K562 (cell line): ENCODE results near the gene OARD1. TPM values are rescaled to one million over a fixed set of nuclear protein-coding genes. Genes with fewer than 3 reads are reported as not detected.

Experiments used
- ATAC-seq: fragments of 200-7000 bp; cut with Tn5 transposase; 3 replicates; pipeline ENCODE4 v1.9.1; 2020; ENCODE audit warnings: moderate library complexity
- BruUV-seq: library from RNA; stranded (reverse); fragments of 400-500 nt; replicated peaks from 2 replicates; lab custom pipeline; 2021; lab: Mats Ljungman, UMichigan
- CTCF ChIA-PET: fragments of 300-600 bp; formaldehyde crosslinking; extraction: SDS; loops from one replicate; lab custom pipeline; 2021; ENCODE audit warnings: low intra/inter-chr PET ratio; lab: Yijun Ruan, JAX
- POLR2A ChIA-PET: fragments of 300-600, 350-650 bp; sonication (Branson Sonifier 250); formaldehyde crosslinking; extraction: SDS; loops from one replicate; lab custom pipeline; 2021; ENCODE audit warnings: antibody characterized with exemption, inconsistent platforms; lab: Yijun Ruan, JAX
- DNase-seq, 4 experiments: peaks; one replicate each; pipeline versions ENCODE4 v3.0.0 to v3.0.0-alpha.2; 2011 to 2018; ENCODE audit warnings: low spot score in 3 of 4, mixed read lengths in 3 of 4; ENCODE audit errors: extremely low read depth in 1 of 4
- FAIRE-seq: peaks from 2 replicates; lab custom pipeline; 2011; peaks lifted over from hg19 to GRCh38; lab: Jason Lieb, UNC
- H2AFZ ChIP-seq: 2 replicates; pipeline ENCODE4 v1.6.0; 2011; ENCODE audit warnings: low read depth, low read length, control low read depth, inconsistent platforms
- H3K27ac ChIP-seq: fragments of 200-600 bp; 3 replicates; pipeline ENCODE4 v1.8.0; 2011; ENCODE audit warnings: low read depth, mild to moderate bottlenecking, control low read depth, inconsistent platforms, low read length, moderate library complexity, mixed read lengths; ENCODE audit errors: extremely low read depth
- H3K27me3 ChIP-seq, 2 experiments: fragments of 300-600 bp in 1 of 2; 2 replicates in 1 of 2; 3 replicates in 1 of 2; pipeline versions ENCODE4 v1.6.0 to v1.8.0; 2011; ENCODE audit warnings: inconsistent platforms in 2 of 2, low read length in 2 of 2, mild to moderate bottlenecking in 1 of 2, mixed read lengths in 1 of 2, moderate library complexity in 1 of 2; ENCODE audit not compliant: control insufficient read depth in 2 of 2, insufficient read depth in 2 of 2
- H3K36me3 ChIP-seq: fragments of 300-600 bp; 3 replicates; pipeline ENCODE4 v1.8.0; 2011; ENCODE audit warnings: mild to moderate bottlenecking, low read length, inconsistent platforms; ENCODE audit not compliant: control insufficient read depth, insufficient read depth
- H3K4me1 ChIP-seq, 2 experiments: fragments of 200-600 bp in 1 of 2; replicated peaks in 1 of 2; 2 replicates in 1 of 2; 3 replicates in 1 of 2; pipeline versions ENCODE4 v1.5.1 to v1.8.0; 2011; ENCODE audit warnings: inconsistent platforms in 2 of 2, low read length in 2 of 2, mild to moderate bottlenecking in 1 of 2, mixed read lengths in 1 of 2, moderate library complexity in 1 of 2; ENCODE audit not compliant: control insufficient read depth in 2 of 2, insufficient read depth in 2 of 2
- H3K4me2 ChIP-seq: 2 replicates; pipeline ENCODE4 v1.6.1; 2011; ENCODE audit warnings: low read length, control low read depth, inconsistent platforms, mixed read lengths; ENCODE audit not compliant: insufficient read depth
- H3K4me3 ChIP-seq: fragments of 200-600 bp; sonication (generic), shearing (Covaris generic); 2 replicates; pipeline ENCODE4 v1.5.1; 2016; ENCODE audit warnings: control low read depth, inconsistent platforms
- H3K79me2 ChIP-seq: fragments of 200-600 bp; 3 replicates; pipeline ENCODE4 v1.8.0; 2011; ENCODE audit warnings: low read length, inconsistent platforms; ENCODE audit not compliant: control insufficient read depth, insufficient read depth
- H3K9ac ChIP-seq, 2 experiments: 2 replicates each; pipeline versions ENCODE4 v1.6.0 to v1.6.1; 2011; ENCODE audit warnings: low read depth in 2 of 2, low read length in 2 of 2, control low read depth in 1 of 2, inconsistent platforms in 1 of 2, mild to moderate bottlenecking in 1 of 2, mixed read lengths in 1 of 2; ENCODE audit not compliant: insufficient read depth in 1 of 2
- H3K9me1 ChIP-seq: one replicate; pipeline ENCODE4 v1.6.0; 2011; ENCODE audit warnings: inconsistent platforms, mild to moderate bottlenecking, low read length, moderate library complexity; ENCODE audit not compliant: control insufficient read depth, insufficient read depth
- H3K9me3 ChIP-seq: replicated peaks from 2 replicates; pipeline ENCODE4 v1.5.1; 2011; ENCODE audit warnings: low read depth, low read length, inconsistent platforms; ENCODE audit not compliant: control insufficient read depth, insufficient read depth
- H4K20me1 ChIP-seq: replicated peaks from 2 replicates; pipeline ENCODE4 v1.6.1; 2011; ENCODE audit warnings: low read length, inconsistent platforms, mixed read lengths; ENCODE audit not compliant: control insufficient read depth, insufficient read depth
- ATF7 ChIP-seq: fragments of 450-650 bp; IDR thresholded peaks from 2 replicates; pipeline ENCODE4 v1.7.1; 2014; ENCODE audit warnings: mild to moderate bottlenecking, moderate library complexity
- FOS ChIP-seq: IDR thresholded peaks from 3 replicates; pipeline ENCODE4 v1.6.1; 2011; ENCODE audit not compliant: insufficient read length; ENCODE audit errors: extremely low read depth
- FOXK2 ChIP-seq, 2 experiments: fragments of 450-650 bp; IDR thresholded peaks in 1 of 2; conservative IDR thresholded peaks in 1 of 2; 2 replicates each; pipeline ENCODE4 v1.6.1; 2016; ENCODE audit warnings: low read depth in 2 of 2, mild to moderate bottlenecking in 1 of 2
- FUS ChIP-seq: fragments of 200-400 bp; formaldehyde crosslinking; optimal IDR thresholded peaks from 2 replicates; pipeline ENCODE3; 2017; ENCODE audit warnings: low read depth, low read length
- GMEB1 ChIP-seq: fragments of 250-450 bp; sonication (Bioruptor Pico); IDR thresholded peaks from 2 replicates; pipeline ENCODE4 v1.4.0; 2020; ENCODE audit warnings: mild to moderate bottlenecking
- MEF2A ChIP-seq: IDR thresholded peaks from 2 replicates; pipeline ENCODE4 v1.6.1; 2011; ENCODE audit warnings: low read depth, mild to moderate bottlenecking, low read length, moderate library complexity; ENCODE audit not compliant: control insufficient read depth
- NCOA2 ChIP-seq, 2 experiments: fragments of 450-650 bp; IDR thresholded peaks; 2 replicates each; pipeline ENCODE4 v1.6.1; 2018; ENCODE audit warnings: mild to moderate bottlenecking in 2 of 2, moderate library complexity in 1 of 2; ENCODE audit not compliant: partially characterized antibody in 2 of 2
- ZBTB5 ChIP-seq: fragments of 450-650 bp; IDR thresholded peaks from 2 replicates; pipeline ENCODE4 v1.6.1; 2017; ENCODE audit warnings: antibody characterized with exemption
- ZNF584 ChIP-seq: fragments of 200-800 bp; sonication (Bioruptor generic); IDR thresholded peaks from 2 replicates; pipeline ENCODE4 v1.6.1; 2016; ENCODE audit warnings: low read depth, mild to moderate bottlenecking, missing genetic modification characterization, missing compliant biosample characterization
- ZNF589 ChIP-seq: fragments of 200-800 bp; sonication (Bioruptor generic); IDR thresholded peaks from 2 replicates; pipeline ENCODE4 v1.6.1; 2016; ENCODE audit warnings: low read depth, missing genetic modification characterization, missing compliant biosample characterization
- WGBS: fragments of 100-300 bp; shearing (Covaris generic); methylation state at CpG from one replicate; pipeline ENCODE4 v1.1.6; 2016; ENCODE audit warnings: low coverage, mixed read lengths; ENCODE audit not compliant: insufficient coverage; ENCODE audit errors: missing lambda C conversion rate; 5-methylcytosine and 5-hydroxymethylcytosine counted together
- in situ Hi-C: fragments of 300-500 bp; cut with MboI; formaldehyde crosslinking; loops from 4 replicates; pipeline ENCODE4 v1.15.0; 2018; ENCODE audit warnings: inconsistent platforms, mixed read lengths
- intact Hi-C: fragments of 100-400 bp; cut with micrococcal nuclease; formaldehyde crosslinking; loops from 2 replicates; pipeline ENCODE4 v1.14.2; 2022
- polyA plus RNA-seq, 8 experiments: library from polyadenylated mRNA; depleted of rRNA in 4 of 8; stranded (reverse) in 5 of 8; unstranded in 3 of 8; fragments of >200 nt; fragmentation: Nextera tagmentation in 2 of 8; fragmentation: Illumina TruSeq in 1 of 8; extraction: Ambion mirVana in 2 of 8; extraction: Trizol in 1 of 8; gene quantifications; 2 replicates each; pipeline versions ENCODE4 v1.2.1 to v1.2.3, GENCODE V29; 2011 to 2014; ENCODE audit warnings: inconsistent platforms in 1 of 8, missing spikeins in 1 of 8
- total RNA-seq, 7 experiments: library from RNA; depleted of rRNA in 6 of 7; stranded (reverse); fragments of >200 nt in 6 of 7; fragmentation: Illumina TruSeq in 2 of 7; extraction: Trizol in 2 of 7; gene quantifications; 2 replicates each; pipeline versions ENCODE4 v1.2.1 to v1.2.3, GENCODE V29; 2011 to 2021; ENCODE audit warnings: low replicate concordance in 1 of 7

OARD1 gene
- total and polyA plus RNA-seq, 9 of the 15 experiments (the other 6 are each of a cell fraction or from before 2014, with no cell fraction given) = 43.4 to 88.3 (median 61.1) TPM

GRCh38 chr6:41090841-41091761, 18.9 kb upstream of the OARD1 start:
- FAIRE-seq (no peak), ATAC-seq (no peak), DNase-seq (no peak)
- WGBS = 92% methylated on average over 1 of the region's 1 CpG
- no peaks in the 10 kb centered on the region for H3K9me1 ChIP-seq
- no peaks in the 10 kb centered on the region for H3K27me3 ChIP-seq
- POLR2A ChIA-PET = interaction anchor here (0.7 to 1.8 kb wide), 4 partner anchors 9 to 238 kb away, joined by 3 to 5 read pairs (median 4); no protein-coding TSS in a partner anchor
- no peaks in the 10 kb centered on the region for H3K79me2 ChIP-seq
- H3K9me3 ChIP-seq = no peaks in the 10 kb centered on the region
- no peaks in the 10 kb centered on the region for H3K4me1 ChIP-seq
- in situ Hi-C loops = no loop called here
- H3K4me2 ChIP-seq = no peak overlapping the region
- no peak overlapping the region for H3K27ac ChIP-seq
- peaks cover 87% of the 10 kb centered on the region for H3K36me3 ChIP-seq
- H4K20me1 ChIP-seq = no peaks in the 10 kb centered on the region
- BruUV-seq = no TSS peak
- no peak for TF ChIP-seq ATF7
- TF ChIP-seq ZNF589 (CRISPR knock-in tag) = no peak
- CTCF ChIA-PET = no interaction called here
- H2AFZ ChIP-seq = no peak overlapping the region
- H3K9ac ChIP-seq = no peak overlapping the region
- intact Hi-C loops = loop anchor here (5.0 kb wide), 1 partner anchor 91 kb away; no protein-coding TSS in a partner anchor
- H3K4me3 ChIP-seq = no peak overlapping the region

- Histone ChIP-seq H3K9me1 (no peaks in the 10 kb centered on the region), H3K27me3 (no peaks in the 10 kb centered on the region), H2AFZ (no peak overlapping the region), H3K79me2 (no peaks in the 10 kb centered on the region), H3K9me3 (no peaks in the 10 kb centered on the region), H3K36me3 (peaks cover 86% of the 10 kb centered on the region), H3K9ac (no peak overlapping the region), H3K27ac (no peak overlapping the region), H4K20me1 (no peaks in the 10 kb centered on the region), H3K4me2 (no peak overlapping the region), H3K4me1 (no peaks in the 10 kb centered on the region), H3K4me3 (no peak overlapping the region)
- DNase-seq (no peak), ATAC-seq (no peak), FAIRE-seq (no peak)
- ChIA-PET CTCF (no interaction called here), POLR2A (no interaction called here)
- WGBS = 96% methylated on average over 4 of the region's 4 CpGs
- in situ Hi-C loops (no loop called here), intact Hi-C loops (no loop called here)
- BruUV-seq = no TSS peak
- TF ChIP-seq FOXK2 (conservative IDR thresholded peaks at IDR 0.05 in 1 of 2, IDR thresholded peaks at IDR 0.05 in 1 of 2; ENCODE audit: low read depth in 2 of 2) = no peak
- no peak for TF ChIP-seq ZBTB5
- no peak for TF ChIP-seq MEF2A
- no peak for TF ChIP-seq FOS
- no peak for TF ChIP-seq GMEB1 (CRISPR knock-in tag)
- TF ChIP-seq ZNF584 (CRISPR knock-in tag) = no peak
- no peak for TF ChIP-seq NCOA2 (IDR thresholded peaks at IDR 0.05; ENCODE audit: partially characterized antibody in 2 of 2)
- no peak for TF ChIP-seq FUS
These were observed 16.3 kb upstream of the OARD1 start for GRCh38 chr6:41088451-41088850.
